Measurements from ENCODE around the gene ANGPTL3. TPM values are rescaled to one million over a fixed set of nuclear protein-coding genes. Genes with fewer than 3 reads are reported as not detected.
A peak's percentile ranks its signal among the peaks of the same experiment; 100 is the strongest.

The ANGPTL3 gene
- total RNA-seq, 6 experiments from 2014 or later, result not detected

DNA sequence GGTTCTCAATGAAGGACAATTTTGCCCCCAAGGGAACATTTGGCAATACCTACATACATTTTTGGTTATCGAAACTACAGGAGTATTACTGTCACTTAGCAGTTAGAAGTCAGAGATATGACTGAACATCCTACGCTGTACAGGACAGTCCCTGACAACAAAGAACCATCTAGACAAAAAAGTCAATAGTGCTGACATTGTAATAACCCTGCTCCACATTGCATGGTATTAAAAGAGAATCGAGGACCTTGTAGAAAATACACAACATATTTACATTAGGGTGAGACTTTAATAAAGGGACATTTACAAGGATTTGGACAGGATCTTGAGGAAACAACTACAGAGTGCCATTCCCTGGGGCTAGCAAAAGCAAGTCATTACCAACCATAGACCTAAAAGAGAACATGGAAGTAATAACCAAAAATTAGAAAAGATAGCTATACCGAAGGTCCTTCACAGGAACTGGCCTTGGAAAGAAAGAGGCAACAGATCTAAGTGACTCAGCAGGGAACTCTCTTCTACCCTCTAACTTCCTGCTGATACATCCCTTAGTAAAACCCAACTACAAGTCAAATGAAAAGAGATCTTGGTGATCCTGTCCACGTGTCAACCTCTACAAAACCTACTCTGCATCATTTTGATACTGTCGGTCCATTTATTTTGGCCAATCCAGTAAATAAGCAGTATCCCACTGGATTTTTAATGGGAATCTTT lies 40.2 kb downstream of the ANGPTL3 start:
- Mint-ChIP-seq H3K9me3 (peaks cover 10% of the 10 kb centered on the region; the same call in 1 of the 2 replicates), H3K27ac (peak overlapping the region; percentile 4; the same call in 1 of the 2 replicates), H3K4me1 (ENCODE audit: low read depth) (peaks cover 11% of the 10 kb centered on the region; the same call in 1 of the 2 replicates), H3K4me3 (no peak overlapping the region), H3K36me3 (ENCODE audit: low read depth) (peaks cover 46% of the 10 kb centered on the region), H3K27me3 (ENCODE audit: insufficient read depth) (no peaks in the 10 kb centered on the region; the same call in 1 of the 2 replicates)
- TF ChIP-seq CTCF (IDR thresholded peaks at IDR 0.05), result no peak
- no peak for DNase-seq

DNA sequence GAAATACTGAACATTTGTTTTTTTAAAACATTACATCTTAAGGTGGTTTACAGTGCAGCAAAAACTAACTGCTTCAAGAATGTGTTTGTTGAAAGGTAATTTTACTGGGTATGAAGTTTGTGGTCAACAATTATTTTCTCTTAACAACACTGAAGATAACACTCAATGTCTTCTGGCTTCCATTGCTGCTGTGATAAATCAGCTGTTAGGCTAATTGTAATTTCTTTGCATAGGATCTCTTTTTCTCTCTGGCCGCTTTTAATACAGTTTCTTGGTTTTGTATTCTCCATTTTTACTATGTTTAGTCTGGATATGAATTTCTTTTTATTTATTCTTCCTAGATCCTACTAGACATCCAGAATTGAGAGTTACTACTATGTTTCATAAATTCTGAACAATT lies 46.0 kb downstream of the ANGPTL3 start:
- Mint-ChIP-seq H3K4me1 (ENCODE audit: low read depth) (peaks cover 1% of the 10 kb centered on the region; the same call in 1 of the 2 replicates), H3K36me3 (ENCODE audit: low read depth) (peaks cover 56% of the 10 kb centered on the region), H3K27me3 (ENCODE audit: insufficient read depth) (no peaks in the 10 kb centered on the region; the same call in 1 of the 2 replicates), H3K9me3 (peaks cover 8% of the 10 kb centered on the region; the same call in 1 of the 2 replicates), H3K4me3 (no peak overlapping the region), H3K27ac (no peak overlapping the region)
- TF ChIP-seq CTCF (IDR thresholded peaks at IDR 0.05), result no peak
- DNase-seq, result no peak

DNA sequence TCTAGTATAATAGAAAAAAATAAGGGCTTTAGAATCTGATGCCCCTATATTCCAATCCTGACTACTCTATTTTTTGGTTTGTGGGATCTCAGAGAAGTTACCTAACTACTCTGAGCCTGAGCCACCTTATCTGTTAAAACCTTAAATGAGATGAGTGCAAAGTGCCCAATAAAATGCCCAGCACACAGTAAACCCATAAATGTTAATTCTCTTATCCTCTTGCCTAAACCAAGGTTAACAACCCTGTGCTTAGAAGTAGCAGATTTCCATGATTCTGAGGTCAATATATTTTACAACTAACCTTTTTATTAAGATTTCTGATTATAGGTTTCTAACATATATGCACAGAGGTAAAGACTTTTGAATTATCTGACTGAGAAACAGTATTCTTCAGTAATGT lies 55.1 kb downstream of the ANGPTL3 start:
- Mint-ChIP-seq H3K9me3 (no peaks in the 10 kb centered on the region), H3K4me1 (ENCODE audit: low read depth) (no peaks in the 10 kb centered on the region; the same call in 1 of the 2 replicates), H3K27ac (no peak overlapping the region), H3K27me3 (ENCODE audit: insufficient read depth) (no peaks in the 10 kb centered on the region; the same call in 1 of the 2 replicates), H3K4me3 (no peak overlapping the region), H3K36me3 (ENCODE audit: low read depth) (peaks cover 29% of the 10 kb centered on the region)
- DNase-seq, result no peak
- TF ChIP-seq CTCF (IDR thresholded peaks at IDR 0.05), result no peak

DNA sequence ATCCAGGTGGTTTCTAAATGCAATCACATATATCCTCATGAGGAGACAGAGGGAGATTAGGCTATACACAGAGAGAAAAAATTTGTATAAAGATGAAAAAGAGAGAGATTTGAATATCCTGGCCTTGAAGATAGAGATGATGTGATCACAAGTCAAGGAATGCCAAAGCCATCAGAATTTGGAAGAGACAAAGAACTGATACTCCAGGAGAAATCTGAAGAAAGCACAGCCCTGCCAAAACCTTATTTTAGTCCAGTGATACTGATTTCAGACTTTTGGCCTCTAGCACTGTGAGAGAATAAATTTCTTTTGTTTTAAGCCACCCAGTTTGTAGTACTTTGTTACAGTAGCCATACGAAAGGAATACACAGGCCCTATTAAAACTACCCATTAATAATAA lies 57.4 kb downstream of the ANGPTL3 start:
- Mint-ChIP-seq H3K27me3 (ENCODE audit: insufficient read depth) (no peaks in the 10 kb centered on the region; the same call in 1 of the 2 replicates), H3K9me3 (no peaks in the 10 kb centered on the region), H3K27ac (no peak overlapping the region), H3K36me3 (ENCODE audit: low read depth) (peaks cover 24% of the 10 kb centered on the region), H3K4me3 (no peak overlapping the region), H3K4me1 (ENCODE audit: low read depth) (peaks cover under 1% of the 10 kb centered on the region; the same call in 1 of the 2 replicates)
- no peak for TF ChIP-seq CTCF (IDR thresholded peaks at IDR 0.05)
- no peak for DNase-seq

Other genes starting within 250 kb of the ANGPTL3 start
- gene USP1, start 160.5 kb upstream of the ANGPTL3 start, total RNA-seq (2021; fragmentation: NEBNext Ultra II Directional; extraction: Animal tissue kit (Norgen Biotek cat#: 25700)), result 10 to 100 TPM; 15.0 to 30.9 (median 28.3) TPM
- 100 to 1,000 TPM in 3 of 6 experiments, 10 to 100 TPM in 3; 93.3 to 115 (median 105) TPM for gene DOCK7, start 90.9 kb downstream of the ANGPTL3 start, total RNA-seq (2021; fragmentation: NEBNext Ultra II Directional; extraction: Animal tissue kit (Norgen Biotek cat#: 25700))
- gene ATG4C, start 186.6 kb downstream of the ANGPTL3 start, total RNA-seq (2021; fragmentation: NEBNext Ultra II Directional; extraction: Animal tissue kit (Norgen Biotek cat#: 25700)), result 10 to 100 TPM in 5 of 6 experiments, 1 to 10 TPM in 1; 9.4 to 11.7 (median 10.6) TPM

All from HFFc6 (cell line).